ELR (cell line): ENCODE results near the gene HOXA13.
A peak's percentile ranks its signal among the peaks of the same experiment; 100 is the strongest.

Experiments
- DNase-seq: peaks from one replicate; pipeline ENCODE4 v3.0.0-alpha.2; 2015; ENCODE audit warnings: low read depth

Gene HOXA13

GRCh38 chr7:27192546-27193334, 7.2 kb downstream of the HOXA13 start:
- DNase-seq: peak; percentile 71

DNA sequence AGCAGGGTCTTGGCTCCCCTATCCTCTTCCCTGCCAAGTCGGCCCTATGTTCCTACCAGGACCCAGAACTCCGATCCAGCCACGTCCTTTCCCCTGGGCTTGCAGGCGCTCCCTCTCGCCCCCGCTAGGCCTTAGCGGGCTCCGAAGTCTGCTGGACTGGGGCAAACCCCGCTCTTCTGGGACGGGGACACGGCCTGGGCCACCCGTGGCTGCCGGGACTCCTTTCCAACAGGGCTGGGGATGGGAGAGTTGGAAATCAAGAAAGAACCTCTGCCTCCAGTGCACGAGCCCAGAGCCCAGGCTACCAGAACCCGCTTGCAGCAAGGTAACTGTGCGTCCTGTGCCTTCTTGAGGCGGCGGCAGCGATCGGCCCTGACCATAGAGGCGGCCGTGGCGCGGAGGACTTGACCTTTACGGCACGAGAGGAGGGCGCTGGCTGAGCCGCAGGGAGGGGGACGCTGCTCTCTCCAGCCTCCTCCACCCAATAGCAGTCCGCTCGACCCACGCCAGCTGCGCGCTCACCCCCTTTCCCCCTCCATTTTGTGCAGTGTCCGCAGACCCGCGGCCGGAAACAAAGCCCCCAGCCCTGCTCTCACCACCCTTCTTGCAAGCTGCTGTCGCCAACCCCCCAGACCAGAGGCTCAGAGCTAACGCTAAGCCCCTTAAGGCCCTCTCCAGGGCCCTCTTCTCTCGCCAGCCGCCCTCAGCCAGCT, 7.9 kb downstream of the HOXA13 start:
- DNase-seq: peak; percentile 87

DNA sequence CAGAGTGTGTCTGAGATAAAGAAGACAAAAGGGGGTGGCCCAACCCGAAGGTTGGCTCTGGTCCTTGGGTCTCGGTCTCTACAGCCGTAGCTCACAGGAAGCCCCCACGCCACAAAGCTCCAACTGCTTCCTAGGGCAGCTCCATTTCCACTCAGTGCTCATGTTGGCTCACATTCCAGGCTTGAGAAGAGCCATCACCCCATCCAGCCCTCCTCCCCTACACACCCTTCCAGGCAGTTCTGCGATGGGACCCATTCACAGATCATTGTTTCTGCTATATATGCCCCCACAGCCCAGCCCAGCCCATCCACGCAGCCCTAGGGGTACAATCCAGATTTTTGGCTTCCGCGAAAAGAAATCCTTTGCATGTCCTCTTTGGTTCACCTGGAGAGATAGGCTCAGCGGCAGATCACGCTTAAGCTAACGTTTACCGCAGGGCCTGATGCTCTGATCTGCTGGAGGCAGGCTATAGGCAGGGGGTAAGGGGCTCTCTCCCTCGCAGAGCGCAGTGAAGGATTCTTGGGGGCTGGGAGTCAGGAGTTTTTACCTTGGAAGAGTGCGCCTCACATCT, 8.6 kb downstream of the HOXA13 start:
- peak; percentile 41 for DNase-seq

- DNase-seq: peak; percentile 18
These were observed 9.7 kb downstream of the HOXA13 start for GRCh38 chr7:27189997-27190748.

DNA sequence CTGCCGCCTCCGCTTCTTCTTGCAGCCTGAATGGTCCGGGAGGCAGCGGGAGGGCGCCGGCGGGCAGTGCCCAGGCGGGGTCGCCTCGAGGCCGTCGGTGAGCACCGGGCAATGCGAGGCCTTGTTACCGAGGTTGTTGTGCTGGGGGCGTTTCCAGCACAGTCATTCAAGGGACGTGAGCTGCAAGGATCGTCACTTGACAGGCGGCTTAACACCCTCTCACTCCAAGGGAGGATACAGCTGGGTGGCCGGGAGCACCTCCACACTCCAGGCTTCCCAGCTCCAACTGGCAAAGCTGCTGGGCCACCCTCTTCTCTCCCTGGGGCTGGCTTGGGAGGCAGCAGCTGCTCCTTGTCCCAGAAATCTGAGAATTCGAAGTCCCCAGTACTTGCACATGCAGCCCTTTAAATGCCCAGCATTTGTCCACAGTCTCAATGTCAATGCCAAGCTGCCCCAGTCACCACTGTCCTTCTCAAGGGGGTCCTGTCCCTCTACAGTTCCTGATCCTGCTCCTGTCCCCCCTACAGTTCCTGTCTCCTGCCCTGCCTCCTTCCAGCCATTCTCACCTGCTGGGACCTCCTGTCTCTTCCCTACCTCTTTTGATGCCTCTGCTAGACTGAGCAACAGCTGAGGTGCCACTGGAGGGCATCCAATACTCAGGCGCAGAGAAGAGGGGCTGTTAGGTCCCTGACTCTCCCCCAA, 10.4 kb downstream of the HOXA13 start:
- peak; percentile 79 for DNase-seq

- DNase-seq: peak; percentile 73
These were observed 11.3 kb downstream of the HOXA13 start for GRCh38 chr7:27188386-27189294.

- DNase-seq: peak; percentile 59
These were observed 12.2 kb downstream of the HOXA13 start for GRCh38 chr7:27187475-27188385.

GRCh38 chr7:27186668-27187474, 13.0 kb downstream of the HOXA13 start:
- DNase-seq: peak; percentile 65

DNA sequence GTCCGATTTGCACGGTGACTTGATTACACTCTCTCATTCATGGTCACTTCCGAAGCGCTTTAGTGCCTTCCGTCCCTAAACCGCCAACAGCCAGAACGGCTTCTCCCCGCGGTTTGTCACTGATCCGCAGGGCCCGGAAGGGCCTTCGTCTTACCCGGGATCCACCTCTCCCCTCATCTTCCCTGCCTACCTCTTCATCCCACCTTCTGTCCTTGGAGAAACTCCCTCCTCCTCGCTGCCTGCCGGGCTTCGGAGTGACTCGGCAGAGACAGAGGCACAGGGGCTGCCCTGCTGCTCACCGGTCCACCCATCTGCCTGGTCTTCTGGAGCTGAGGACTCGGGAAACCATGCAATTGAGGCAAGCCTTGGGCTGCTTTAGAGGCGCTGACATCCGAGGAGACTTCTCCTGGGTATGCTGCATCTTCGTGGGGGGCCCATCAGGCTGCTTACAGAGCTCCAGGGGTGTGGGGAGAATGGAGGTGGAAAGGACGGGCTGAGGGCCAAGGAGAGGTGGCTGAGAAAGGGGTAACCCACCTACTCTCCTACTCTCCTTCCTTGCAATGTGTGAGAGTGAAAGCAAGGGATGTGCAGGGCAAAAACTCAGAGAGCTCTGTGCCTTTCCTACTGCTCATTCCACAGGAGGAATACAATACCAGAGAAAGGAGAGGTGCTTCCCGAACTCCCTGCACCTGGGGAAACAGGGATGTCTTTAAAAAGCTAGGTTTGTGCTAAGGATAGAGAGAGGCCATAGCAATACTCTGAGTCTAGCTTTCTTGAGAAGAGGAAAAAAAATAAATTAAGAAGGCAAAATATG, 13.8 kb downstream of the HOXA13 start:
- DNase-seq: peak; percentile 70

- peak; percentile 98 for DNase-seq
These were observed 14.7 kb downstream of the HOXA13 start, which contains the start of gene HOXA11 for GRCh38 chr7:27185013-27185853. Gene HOXA11, minus strand, starts transcription at chr7:27185232. Its CDS starts 88 bp downstream, at chr7:27185144.

DNA sequence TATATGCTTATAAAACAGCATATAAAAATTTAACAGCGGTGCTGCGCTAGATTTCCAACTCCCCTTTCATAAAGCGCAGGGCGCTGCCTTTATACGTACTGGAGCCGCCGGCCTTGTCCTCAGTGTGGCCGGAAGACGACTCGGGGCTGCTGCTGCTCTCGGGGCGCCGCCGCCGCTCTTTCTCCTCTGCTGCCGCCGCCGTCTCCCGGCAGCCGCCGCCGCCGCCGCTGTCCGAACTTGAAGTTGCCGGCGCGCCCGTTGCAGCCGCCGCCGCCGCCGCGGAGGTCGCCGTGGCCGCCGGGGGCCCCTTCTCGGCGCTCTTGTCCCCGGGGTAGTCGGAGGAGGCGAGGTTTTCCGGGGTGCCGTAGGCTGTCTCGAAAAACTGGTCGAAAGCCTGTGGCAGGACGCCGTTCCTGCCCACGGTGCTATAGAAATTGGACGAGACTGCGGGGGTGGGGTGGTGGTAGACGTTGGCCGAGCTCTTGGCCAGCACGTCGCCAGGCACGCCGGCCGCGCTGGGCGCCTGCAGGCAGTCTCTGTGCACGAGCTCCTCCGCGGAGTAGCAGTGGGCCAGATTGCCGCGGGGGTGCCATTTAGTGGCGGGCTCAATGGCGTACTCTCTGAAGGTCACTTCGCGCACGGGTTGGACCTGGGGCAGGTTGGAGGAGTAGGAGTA, 15.4 kb downstream of the HOXA13 start:
- peak; percentile 76 for DNase-seq

DNA sequence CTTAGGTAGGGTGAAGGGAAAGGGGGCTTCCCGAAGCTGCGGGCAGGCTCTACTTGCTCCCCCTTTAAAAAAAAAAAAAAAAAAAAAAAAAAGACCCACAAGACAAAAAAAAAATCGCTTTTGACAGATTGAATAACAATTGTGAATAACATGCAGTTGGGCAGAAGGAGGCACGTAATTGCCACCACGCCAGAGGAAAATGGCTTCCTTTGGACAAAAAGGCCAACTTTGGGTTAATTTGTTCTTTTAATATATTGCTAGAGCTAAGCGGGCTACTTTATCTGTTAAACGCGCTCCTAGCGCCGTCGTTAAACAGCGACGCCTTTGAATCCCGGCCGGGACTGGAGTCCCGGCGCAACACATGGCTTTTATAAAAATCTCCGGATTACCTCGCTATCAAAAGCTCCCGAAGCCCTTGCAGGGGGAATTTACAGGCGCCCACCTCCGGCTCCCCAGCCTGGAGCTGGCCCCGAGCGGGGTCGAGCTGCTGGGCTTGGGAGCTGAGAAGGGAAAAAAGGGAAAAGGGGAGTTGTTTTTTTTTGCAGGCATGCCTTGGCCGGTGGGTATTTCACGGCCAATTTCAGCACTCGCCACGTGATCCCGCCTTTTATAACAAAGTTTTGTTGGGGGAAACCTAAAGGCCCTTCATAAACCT, 16.1 kb downstream of the HOXA13 start:
- DNase-seq: peak; percentile 71

GRCh38 chr7:27182861-27183681, 16.8 kb downstream of the HOXA13 start:
- DNase-seq: peak; percentile 66

GRCh38 chr7:27182285-27182841, 17.5 kb downstream of the HOXA13 start:
- peak; percentile 52 for DNase-seq
